ENCODE measurements around the gene SMCP. TPM values are rescaled to one million over a fixed set of nuclear protein-coding genes. Genes with fewer than 3 reads are reported as not detected.

The SMCP gene
- total RNA-seq, 4 donors from 2014 or later = not detected

GRCh38 chr1:152870831-152871730, 7.0 kb upstream of the SMCP start:
- TF ChIP-seq POLR2A (IDR thresholded peaks at IDR 0.05) (no peak), CTCF (IDR thresholded peaks at IDR 0.05) (no peak)
- Histone ChIP-seq H3K4me1 (no peaks in the 10 kb centered on the region), H3K4me3 (no peak overlapping the region), H3K27ac (no peak overlapping the region), H3K9me3 (no peaks in the 10 kb centered on the region), H3K36me3 (no peaks in the 10 kb centered on the region), H3K27me3 (no peaks in the 10 kb centered on the region)
- intact Hi-C loops (cut with DNase I; ENCODE audit: low total_unique reads) = no loop called here
- DNase-seq = no peak

GRCh38 chr1:152871731-152872126, 6.4 kb upstream of the SMCP start:
- Histone ChIP-seq H3K36me3 (no peaks in the 10 kb centered on the region), H3K27me3 (no peaks in the 10 kb centered on the region), H3K4me1 (no peaks in the 10 kb centered on the region), H3K27ac (no peak overlapping the region), H3K9me3 (no peaks in the 10 kb centered on the region), H3K4me3 (no peak overlapping the region)
- no peak for TF ChIP-seq CTCF (IDR thresholded peaks at IDR 0.05)
- no peak for TF ChIP-seq POLR2A (IDR thresholded peaks at IDR 0.05)
- DNase-seq = no peak
- intact Hi-C loops (cut with DNase I; ENCODE audit: low total_unique reads) = no loop called here

- intact Hi-C loops (cut with DNase I; ENCODE audit: low total_unique reads) = no loop called here
- no peak for TF ChIP-seq POLR2A (IDR thresholded peaks at IDR 0.05)
- no peak for TF ChIP-seq CTCF (IDR thresholded peaks at IDR 0.05)
- Histone ChIP-seq H3K27me3 (no peaks in the 10 kb centered on the region), H3K4me3 (no peak overlapping the region), H3K9me3 (no peaks in the 10 kb centered on the region), H3K27ac (no peak overlapping the region), H3K36me3 (no peaks in the 10 kb centered on the region), H3K4me1 (no peaks in the 10 kb centered on the region)
- DNase-seq = no peak
Measured at GRCh38 chr1:152873495-152873894, 4.6 kb upstream of the SMCP start.

- TF ChIP-seq POLR2A (IDR thresholded peaks at IDR 0.05) (no peak), CTCF (IDR thresholded peaks at IDR 0.05) (no peak)
- H3K36me3 ChIP-seq = no peaks in the 10 kb centered on the region
- DNase-seq = no peak
- H3K4me3 ChIP-seq = no peak overlapping the region
- intact Hi-C loops (cut with DNase I; ENCODE audit: low total_unique reads) = no loop called here
- H3K27ac ChIP-seq = no peak overlapping the region
- H3K4me1 ChIP-seq = no peaks in the 10 kb centered on the region
- no peaks in the 10 kb centered on the region for H3K27me3 ChIP-seq
- H3K9me3 ChIP-seq = no peaks in the 10 kb centered on the region
Measured at GRCh38 chr1:152876827-152877226, 1.3 kb upstream of the SMCP start.

GRCh38 chr1:152879559-152880198, 1.6 kb downstream of the SMCP start:
- H3K4me1 ChIP-seq = no peaks in the 10 kb centered on the region
- H3K4me3 ChIP-seq = no peak overlapping the region
- TF ChIP-seq POLR2A (IDR thresholded peaks at IDR 0.05) = no peak
- TF ChIP-seq CTCF (IDR thresholded peaks at IDR 0.05) = no peak
- no peaks in the 10 kb centered on the region for H3K27me3 ChIP-seq
- no peak for DNase-seq
- H3K9me3 ChIP-seq = no peaks in the 10 kb centered on the region
- H3K27ac ChIP-seq = no peak overlapping the region
- intact Hi-C loops (cut with DNase I; ENCODE audit: low total_unique reads) = no loop called here
- no peaks in the 10 kb centered on the region for H3K36me3 ChIP-seq
